Raji (cell line): ENCODE results near the gene SYNRG.

ENCODE experiments used
- POLR2A ChIP-seq: IDR thresholded peaks from 2 replicates; pipeline ENCODE4 v1.6.1; 2011; ENCODE audit warnings: low read depth, low read length, control low read depth; ENCODE audit not compliant: insufficient read depth

Gene SYNRG

GRCh38 chr17:37478187-37478586 lies 131.0 kb downstream of the SYNRG start:
- TF ChIP-seq POLR2A = no peak

- no peak for TF ChIP-seq POLR2A
Observed at GRCh38 chr17:37476431-37477120, 132.6 kb downstream of the SYNRG start.

GRCh38 chr17:37475731-37476420 lies 133.3 kb downstream of the SYNRG start:
- no peak for TF ChIP-seq POLR2A

GRCh38 chr17:37470181-37470580 lies 139.0 kb downstream of the SYNRG start:
- no peak for TF ChIP-seq POLR2A

GRCh38 chr17:37466471-37466870 lies 142.7 kb downstream of the SYNRG start:
- no peak for TF ChIP-seq POLR2A

GRCh38 chr17:37465069-37465616 lies 144.1 kb downstream of the SYNRG start:
- no peak for TF ChIP-seq POLR2A
